Measurements from ENCODE around the gene ZFAND3. TPM values are rescaled to one million over a fixed set of nuclear protein-coding genes. Genes with fewer than 3 reads are reported as not detected.
A peak's percentile ranks its signal among the peaks of the same experiment; 100 is the strongest.

The ZFAND3 gene
- polyA plus RNA-seq, 3 donors: 11.5 to 21.1 (median 11.7) TPM

- Mint-ChIP-seq H3K4me1 (no peaks in the 10 kb centered on the region), H3K4me3 (no peak overlapping the region), H3K9me3 (no peaks in the 10 kb centered on the region), H3K36me3 (peaks cover 39 to 42% of the 10 kb centered on the region in 2 donors), H3K27me3 (ENCODE audit: low read depth in 3 of 3) (peaks cover 0 to 1% (median 0%) of the 10 kb centered on the region in 3 donors), H3K27ac (peak overlapping the region in 1 of 7 donors; percentile 26)
- Histone ChIP-seq H3K9ac (ENCODE audit: insufficient read depth, low read length, poor library complexity, severe bottlenecking) (no peak overlapping the region), H3K27me3 (ENCODE audit: control insufficient read depth in 2 of 2, insufficient read depth in 2 of 2, low read length in 2 of 2) (no peaks in the 10 kb centered on the region), H3K27ac (ENCODE audit: low read depth in 1 of 2, low read length in 2 of 2) (no peak overlapping the region), H3K79me2 (ENCODE audit: insufficient read depth, low read length) (peaks cover 2% of the 10 kb centered on the region), H3K4me1 (ENCODE audit: control insufficient read depth in 1 of 2, insufficient read depth in 2 of 2, low read length in 2 of 2) (no peaks in the 10 kb centered on the region), H4K20me1 (ENCODE audit: insufficient read depth, low read length) (peaks cover 97% of the 10 kb centered on the region), H3K4me2 (replicated peaks; ENCODE audit: extremely low read depth, low read length, poor library complexity, severe bottlenecking) (no peak overlapping the region), H3K9me3 (replicated peaks in 1 of 2; ENCODE audit: control insufficient read depth in 1 of 2, insufficient read depth in 1 of 2, low read length in 2 of 2) (no peaks in the 10 kb centered on the region), H3K36me3 (replicated peaks in 1 of 2; ENCODE audit: control insufficient read depth in 1 of 2, insufficient read depth in 2 of 2, low read length in 2 of 2) (peaks cover 6 to 61% of the 10 kb centered on the region in 2 donors), H3K4me3 (replicated peaks in 1 of 3; ENCODE audit: low read depth in 2 of 3, low read length in 3 of 3) (no peak overlapping the region), H2AFZ (ENCODE audit: insufficient read depth, low read depth, low read length, poor library complexity, severe bottlenecking) (no peak overlapping the region)
- no peak for DNase-seq
- WGBS (ENCODE audit: insufficient coverage): 100% methylated on average over 2 of the region's 4 CpGs
- no peak for TF ChIP-seq CTCF (IDR thresholded peaks at IDR 0.05)
- intact Hi-C loops (cut with micrococcal nuclease): no loop called here
Measured at GRCh38 chr6:38136547-38136946, 317.0 kb downstream of the ZFAND3 start.

GRCh38 chr6:38137608-38138265 is 318.2 kb downstream of the ZFAND3 start:
- Histone ChIP-seq H3K9ac (ENCODE audit: insufficient read depth, low read length, poor library complexity, severe bottlenecking) (no peak overlapping the region), H3K4me3 (replicated peaks in 1 of 3; ENCODE audit: low read depth in 2 of 3, low read length in 3 of 3) (no peak overlapping the region), H3K4me2 (replicated peaks; ENCODE audit: extremely low read depth, low read length, poor library complexity, severe bottlenecking) (no peak overlapping the region), H3K36me3 (replicated peaks in 1 of 2; ENCODE audit: control insufficient read depth in 1 of 2, insufficient read depth in 2 of 2, low read length in 2 of 2) (peaks cover 6 to 61% of the 10 kb centered on the region in 2 donors), H3K27me3 (ENCODE audit: control insufficient read depth in 2 of 2, insufficient read depth in 2 of 2, low read length in 2 of 2) (no peaks in the 10 kb centered on the region), H3K79me2 (ENCODE audit: insufficient read depth, low read length) (no peaks in the 10 kb centered on the region), H4K20me1 (ENCODE audit: insufficient read depth, low read length) (peaks cover 97% of the 10 kb centered on the region), H3K4me1 (ENCODE audit: control insufficient read depth in 1 of 2, insufficient read depth in 2 of 2, low read length in 2 of 2) (no peaks in the 10 kb centered on the region), H3K9me3 (replicated peaks in 1 of 2; ENCODE audit: control insufficient read depth in 1 of 2, insufficient read depth in 1 of 2, low read length in 2 of 2) (no peaks in the 10 kb centered on the region), H2AFZ (ENCODE audit: insufficient read depth, low read depth, low read length, poor library complexity, severe bottlenecking) (no peak overlapping the region), H3K27ac (ENCODE audit: low read depth in 1 of 2, low read length in 2 of 2) (no peak overlapping the region)
- no peak for DNase-seq
- Mint-ChIP-seq H3K27ac (peak overlapping the region in 3 of 7 donors; percentile 6 to 11 (median 10)), H3K27me3 (ENCODE audit: low read depth in 3 of 3) (peaks cover 0 to 1% (median 0%) of the 10 kb centered on the region in 3 donors), H3K9me3 (no peaks in the 10 kb centered on the region), H3K36me3 (peaks cover 34 to 41% of the 10 kb centered on the region in 2 donors), H3K4me3 (no peak overlapping the region), H3K4me1 (no peaks in the 10 kb centered on the region)
- intact Hi-C loops (cut with micrococcal nuclease): no loop called here
- WGBS (ENCODE audit: insufficient coverage): 93% methylated on average over 5 of the region's 8 CpGs
- TF ChIP-seq CTCF (IDR thresholded peaks at IDR 0.05): no peak

Data from CD14-positive monocyte (primary cell).